Non-pigmented ciliary epithelial cell (primary cell): ENCODE data around the gene HLCS.
A peak's percentile ranks its signal among the peaks of the same experiment; 100 is the strongest.
"Not testable (repeated sequence)": the region's sequence is repeated elsewhere in the genome, so short reads cannot be mapped to it uniquely, and the experiment has no call there.

Source experiments
- DNase-seq: peaks from one replicate; pipeline ENCODE4 v3.0.0-alpha.2; 2010; ENCODE audit warnings: low read depth

The HLCS gene

DNA sequence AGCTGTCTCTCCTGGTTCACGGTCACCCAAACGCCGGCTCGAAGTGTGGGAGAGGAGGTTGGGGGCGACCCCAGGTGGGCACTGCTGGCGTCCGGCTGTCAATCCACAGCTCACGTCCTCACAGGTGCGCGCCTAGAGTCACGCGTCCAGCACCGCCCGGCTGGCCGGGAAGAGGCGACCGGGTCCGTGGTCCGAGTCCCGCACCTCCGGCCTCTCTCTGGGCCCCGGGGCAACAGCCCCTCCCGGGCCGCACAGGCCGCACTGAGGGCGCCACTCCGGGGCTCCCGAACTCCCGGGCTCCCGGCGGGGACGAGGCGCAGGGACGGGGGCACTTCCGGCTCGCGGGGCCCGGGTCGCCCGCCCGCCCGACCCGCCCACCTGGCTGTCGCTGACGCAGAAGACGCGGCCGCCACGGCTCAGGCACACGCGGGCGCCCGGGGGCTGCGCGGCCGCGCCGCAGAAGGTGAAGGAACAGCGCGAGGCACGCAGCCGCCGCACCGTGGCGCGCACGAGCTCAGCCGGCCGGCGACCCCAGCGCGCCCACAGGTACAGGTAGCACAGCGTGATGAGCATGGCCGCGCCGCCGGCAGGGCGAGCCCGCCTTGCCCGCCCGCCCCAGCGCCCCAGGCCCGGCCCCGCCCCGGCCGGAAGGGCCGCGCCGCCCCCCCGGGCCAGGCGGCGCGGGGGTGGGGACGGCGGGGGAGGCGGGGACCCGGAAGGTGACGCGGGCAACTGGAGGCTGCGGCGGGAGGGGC, at the start of gene HLCS:
Gene HLCS, minus strand, starts transcription at position 604 of the 755 bp plus-strand sequence. Its CDS starts 31 bp downstream, at position 573.
- no peak for DNase-seq

DNA sequence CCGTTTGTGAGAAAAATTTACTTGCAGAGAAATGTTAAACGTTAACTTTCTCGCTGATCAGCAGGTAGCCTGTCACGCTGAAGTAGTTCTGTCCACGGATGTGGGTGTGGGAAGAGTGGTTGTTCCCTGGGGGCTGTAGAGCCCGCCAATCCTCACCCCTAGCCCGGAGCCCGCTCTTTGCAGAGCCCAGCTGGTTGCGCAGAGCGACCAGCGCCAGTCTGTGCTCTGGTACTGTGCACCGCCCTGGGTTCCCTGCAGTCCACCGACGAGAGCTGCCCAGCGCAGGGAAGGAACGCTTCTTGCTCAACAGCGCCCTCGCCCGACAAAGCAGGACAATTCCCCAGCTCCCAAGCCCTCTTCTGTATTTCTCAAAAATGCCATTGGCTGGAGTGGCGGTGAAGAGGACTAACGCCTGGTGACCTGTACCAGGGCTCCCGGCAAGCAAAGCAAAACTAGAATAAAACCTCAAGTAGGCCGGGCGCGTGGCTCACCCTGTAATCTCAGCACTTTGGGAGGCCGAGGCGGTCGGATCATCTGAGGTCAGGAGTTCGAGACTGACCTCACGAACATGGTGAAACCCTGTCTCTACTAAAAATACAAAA, 43.4 kb upstream of the HLCS start:
- peak; percentile 38 for DNase-seq

DNA sequence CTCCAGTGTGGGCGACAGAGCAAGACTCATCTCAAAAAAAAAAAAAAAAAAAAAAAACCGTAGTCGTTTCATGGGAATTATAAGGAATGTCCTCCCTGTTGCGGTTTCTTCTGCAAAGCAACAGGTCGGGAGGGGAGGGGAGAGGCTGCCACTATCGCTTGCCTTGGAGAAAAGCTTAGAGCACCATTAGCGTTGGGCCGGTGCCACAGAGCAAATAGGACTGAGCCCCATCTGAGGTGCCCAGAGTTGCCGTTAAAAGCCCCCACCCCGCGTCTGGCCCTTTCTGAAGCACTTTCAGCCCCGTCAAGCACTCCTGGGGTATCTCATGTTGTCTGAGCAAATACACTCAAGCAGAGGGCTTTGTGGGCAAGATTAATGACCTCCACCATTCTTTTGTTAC, 42.3 kb upstream of the HLCS start:
- DNase-seq, result no peak

DNA sequence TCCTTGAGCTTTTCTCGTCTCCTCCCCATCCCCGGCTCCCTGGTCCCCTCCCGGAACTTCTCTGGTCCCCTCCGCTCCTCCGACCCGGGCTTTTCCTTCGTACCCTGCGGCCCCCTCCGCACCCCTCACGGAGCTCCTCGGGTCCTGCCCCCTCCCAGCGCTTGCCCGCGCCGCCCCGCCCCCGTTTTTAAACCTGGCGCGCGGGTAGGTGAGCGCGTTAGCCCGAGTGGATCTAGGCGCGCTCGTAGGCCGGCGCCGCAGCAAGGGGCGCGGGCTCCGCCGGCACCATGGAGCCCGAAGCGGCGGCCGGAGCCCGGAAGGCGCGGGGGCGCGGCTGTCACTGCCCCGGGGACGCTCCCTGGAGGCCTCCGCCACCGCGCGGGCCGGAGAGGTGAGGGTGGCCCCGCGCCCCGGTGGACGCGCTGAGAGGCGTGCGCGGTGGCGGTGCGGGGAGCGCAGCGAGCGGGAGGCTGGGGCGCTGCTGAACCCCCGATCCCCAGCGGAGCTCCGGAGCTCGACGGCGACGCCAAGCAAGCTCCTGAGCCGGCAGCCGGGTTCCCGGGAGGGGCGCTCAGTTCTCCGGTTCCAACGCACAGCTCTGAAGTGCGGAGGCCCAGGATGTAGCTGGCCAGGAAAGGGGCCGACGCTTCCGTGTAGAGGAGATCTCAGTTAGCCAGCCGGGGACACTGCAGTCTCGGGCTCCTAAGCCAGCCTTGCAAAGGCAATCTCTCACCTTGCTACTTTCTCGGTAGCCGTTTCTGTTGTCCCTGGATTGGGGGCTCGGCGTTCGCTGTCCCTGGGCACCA, 40.2 kb upstream of the HLCS start, which contains the start of gene RIPPLY3:
Gene RIPPLY3, plus strand, starts transcription at position 217 of the 806 bp plus-strand sequence. Its CDS starts 71 bp downstream, at position 288.
- no peak for DNase-seq

DNA sequence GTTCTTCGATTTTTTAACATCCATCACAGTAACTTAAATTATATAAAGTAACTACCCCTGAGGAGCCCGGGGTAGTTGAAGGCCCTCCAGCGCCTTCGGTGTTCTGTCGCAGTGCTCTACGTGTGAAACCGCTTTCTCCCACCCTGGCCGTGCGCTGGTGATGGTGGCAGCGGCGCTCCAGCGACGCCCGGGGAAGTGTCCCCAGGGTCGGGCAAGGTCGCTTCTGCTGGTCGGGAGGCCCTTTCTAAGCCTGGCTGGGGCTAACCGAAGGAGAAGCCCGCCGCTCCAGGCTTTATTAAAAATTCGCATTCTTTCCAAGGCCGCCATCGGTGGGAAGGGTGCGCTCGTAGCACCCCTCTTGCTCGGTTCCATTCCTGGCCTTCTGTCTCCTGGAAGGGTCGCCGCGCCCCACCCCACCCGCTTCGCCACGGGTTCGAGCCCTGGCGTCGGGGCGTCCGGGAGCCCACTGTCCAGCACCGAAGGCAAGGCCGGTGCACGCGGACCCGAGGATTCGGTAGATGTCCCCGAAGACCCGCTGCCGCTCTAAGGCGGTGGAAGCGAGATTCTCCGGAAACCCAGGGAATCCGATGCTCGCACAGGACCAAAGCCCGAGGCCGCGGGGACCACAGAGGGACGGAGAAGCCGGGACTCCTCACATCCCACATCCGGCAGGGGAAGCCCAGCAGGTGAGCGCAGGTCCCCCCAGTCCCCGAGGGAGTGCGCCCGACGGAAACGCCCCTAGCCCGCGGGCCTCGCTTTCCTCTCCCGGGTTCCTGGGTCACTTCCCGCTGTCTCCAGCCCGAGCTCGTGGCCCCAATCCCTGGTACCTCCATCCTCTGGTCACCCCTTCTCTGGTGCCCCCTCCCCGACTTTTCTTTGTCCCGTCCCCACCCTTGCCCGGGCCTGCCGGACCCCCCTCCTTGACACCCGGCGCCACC, 39.3 kb upstream of the HLCS start:
- DNase-seq, result no peak

DNA sequence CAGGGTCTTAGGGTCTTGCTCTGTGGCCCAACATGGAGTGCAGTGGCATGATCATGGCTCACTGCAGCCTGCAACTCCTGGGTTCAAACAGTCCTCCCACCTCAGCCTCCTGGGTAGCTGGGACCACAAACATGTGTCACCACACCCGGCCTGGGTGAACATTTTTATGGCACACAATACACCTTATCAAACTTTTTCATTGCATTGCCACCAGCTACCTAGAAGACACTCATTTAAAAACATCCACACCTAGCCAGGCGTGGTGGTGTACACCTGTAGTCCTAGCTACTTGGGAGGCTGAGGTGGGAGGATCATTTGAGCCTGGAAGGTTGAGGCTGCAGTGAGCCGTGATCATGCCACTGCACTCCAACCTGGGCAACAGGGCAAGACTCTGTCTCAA, 37.4 kb upstream of the HLCS start:
- not testable (repeated sequence) for DNase-seq

DNA sequence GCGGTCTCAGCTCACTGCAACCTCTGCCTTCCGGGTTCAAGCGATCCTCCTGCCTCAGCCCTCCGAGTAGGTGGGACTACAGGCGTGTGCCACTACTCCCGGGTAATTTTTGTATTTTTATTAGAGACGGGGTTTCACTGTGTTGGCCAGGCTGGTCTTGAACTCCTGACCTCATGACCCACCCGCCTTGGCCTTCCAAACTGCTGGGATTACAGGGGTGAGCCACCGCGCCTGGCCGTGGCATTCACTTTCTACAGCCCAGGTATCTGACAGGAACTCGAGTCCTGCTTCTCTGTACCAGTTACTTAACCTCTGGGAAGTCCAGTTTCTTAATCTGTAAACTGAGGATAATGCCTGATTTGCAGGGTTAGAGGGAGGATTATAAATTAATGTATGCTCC, 36.4 kb upstream of the HLCS start:
- not testable (repeated sequence) for DNase-seq

DNA sequence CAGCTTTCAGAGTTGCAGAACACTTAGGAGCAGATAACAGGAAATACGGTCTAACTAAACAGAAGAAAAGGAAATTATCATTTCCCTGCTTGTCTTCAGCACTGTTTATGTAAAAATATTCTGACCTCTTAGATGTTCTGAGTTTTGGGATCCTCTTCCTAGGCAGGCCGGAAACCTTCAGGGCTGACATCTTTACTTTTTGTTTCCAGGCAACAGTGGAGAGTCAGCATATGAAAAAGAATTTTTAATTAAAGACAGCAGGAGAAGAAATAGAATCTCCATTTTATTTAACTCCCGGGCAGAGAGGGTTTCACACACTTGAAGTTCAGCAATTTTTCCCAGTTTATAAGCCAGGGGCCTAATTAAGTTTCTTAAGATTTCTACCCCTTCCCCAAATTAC, 35.0 kb upstream of the HLCS start:
- no peak for DNase-seq

DNA sequence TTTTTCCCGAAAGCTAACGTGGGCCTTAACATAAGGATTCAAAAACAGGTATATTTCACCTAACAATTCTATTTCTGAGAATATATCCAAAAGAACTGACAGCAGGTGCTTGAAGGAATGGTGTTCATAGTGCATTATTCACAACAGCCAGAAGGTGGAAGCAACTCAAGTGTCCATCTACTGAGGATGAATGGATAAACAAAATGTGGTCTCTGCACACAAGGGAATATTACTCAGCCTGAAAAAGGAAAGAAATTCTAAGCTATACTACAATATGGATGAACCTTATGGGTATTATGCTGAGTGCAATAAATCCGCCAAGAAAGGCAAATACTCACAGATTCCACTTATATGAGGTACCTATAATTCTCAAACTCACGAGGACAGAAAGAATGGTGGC, 33.9 kb upstream of the HLCS start:
- DNase-seq, result no peak

DNA sequence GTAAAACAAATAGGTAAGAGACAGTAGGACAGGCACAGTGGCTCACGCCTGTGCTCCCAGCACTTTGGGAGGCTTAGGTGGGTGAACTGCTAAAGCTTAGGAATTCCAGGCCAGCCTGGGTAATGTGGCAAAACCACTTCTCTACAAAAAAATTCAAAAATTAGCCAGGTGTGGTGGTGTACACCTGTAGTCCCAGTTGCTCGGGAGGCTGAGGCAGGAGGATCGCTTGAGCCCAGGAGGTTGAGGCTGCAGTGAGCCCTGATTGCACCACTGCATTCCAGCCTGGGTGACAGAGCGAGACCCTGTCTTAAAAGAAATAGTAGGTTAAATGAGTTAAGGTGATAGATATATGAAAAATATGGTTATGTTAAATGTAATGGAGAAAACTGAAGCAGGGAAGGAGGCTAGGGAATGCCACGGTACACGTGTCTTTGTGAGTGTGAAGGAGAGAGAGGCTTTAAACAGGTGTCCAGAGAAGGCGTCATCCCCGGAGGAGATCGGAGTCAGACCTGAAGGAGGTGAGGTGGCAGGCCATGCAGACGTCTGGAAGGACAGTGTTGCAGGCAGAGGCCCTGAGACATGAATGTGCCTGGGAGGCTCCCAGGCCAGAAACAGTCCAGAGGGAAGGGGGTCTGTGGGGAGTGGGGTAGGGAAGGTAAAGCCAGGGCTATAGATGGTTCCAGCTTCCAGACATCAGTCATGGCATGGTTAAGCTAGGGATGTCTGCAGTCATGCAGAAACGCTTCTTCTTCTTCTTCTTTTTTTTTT, 32.8 kb upstream of the HLCS start:
- no peak for DNase-seq

DNA sequence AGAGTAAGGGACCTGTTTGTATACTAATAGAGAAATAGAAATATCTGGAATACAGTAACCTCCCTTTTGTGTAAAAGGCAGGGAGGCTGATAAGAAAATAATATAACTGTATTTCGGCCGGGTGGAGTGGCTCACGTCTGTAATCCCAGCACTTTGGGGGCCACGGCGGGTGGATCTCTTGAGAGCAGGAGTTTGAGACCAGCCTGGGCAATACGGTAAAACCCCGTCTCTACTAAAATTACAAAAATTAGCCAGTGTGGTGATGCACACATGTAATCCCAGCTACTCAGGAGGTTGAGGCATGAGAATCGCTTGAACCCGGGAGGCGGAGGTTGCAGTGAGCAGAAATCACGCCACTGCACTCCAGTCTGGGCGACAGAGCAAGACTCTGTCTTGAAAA, 28.8 kb upstream of the HLCS start:
- DNase-seq, result not testable (repeated sequence)

DNA sequence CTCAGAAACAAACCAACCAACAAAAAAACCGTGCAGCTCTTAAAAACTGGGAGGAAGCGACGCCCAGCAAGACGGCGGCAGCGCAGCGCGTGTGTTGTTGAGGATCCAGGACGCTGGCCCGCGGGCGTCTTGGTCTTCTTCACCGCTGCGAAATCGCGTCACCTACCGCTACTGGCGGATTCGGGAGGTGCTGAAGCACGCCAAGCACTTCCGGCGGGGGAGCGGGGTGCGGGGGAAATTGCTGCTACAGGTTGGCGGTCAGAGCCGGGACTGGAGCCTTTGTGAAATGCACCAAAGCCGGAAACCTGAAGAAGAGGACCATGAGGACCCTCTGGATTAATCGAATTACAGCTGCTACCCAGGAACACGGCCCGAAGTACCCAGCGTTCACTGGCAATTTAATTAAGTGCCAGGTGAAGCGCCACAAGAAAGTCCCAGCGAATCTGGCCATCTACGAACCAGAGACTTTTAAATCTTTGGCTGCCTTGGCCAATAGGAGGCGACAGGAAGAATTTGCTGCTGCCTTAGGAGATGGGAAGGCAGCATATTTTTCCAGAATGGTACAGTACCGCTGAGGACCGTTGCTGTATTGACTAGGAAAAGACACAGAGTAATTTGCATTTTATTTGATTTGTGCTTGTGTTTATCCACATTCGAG, 28.2 kb upstream of the HLCS start:
- DNase-seq, result no peak

DNA sequence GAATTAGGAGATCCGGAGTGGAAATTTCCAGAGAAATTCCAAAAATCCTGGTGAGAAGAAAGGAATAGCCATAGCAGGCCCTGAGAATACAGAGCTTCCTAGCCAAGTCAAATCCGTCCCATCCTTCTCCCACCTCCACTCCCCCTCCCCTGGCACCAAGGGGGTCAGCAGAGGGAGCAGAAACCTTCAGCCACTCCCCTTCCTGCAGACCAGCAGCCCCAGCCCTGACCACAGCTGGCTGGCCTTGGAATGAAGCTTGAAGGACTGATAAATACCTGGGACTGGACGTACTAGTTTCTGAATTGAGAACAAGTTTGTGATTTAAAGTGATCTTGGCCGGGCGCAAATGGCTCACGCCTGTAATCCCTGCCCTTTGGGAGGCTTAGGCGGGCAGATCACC, 26.2 kb upstream of the HLCS start:
- DNase-seq, result no peak

DNA sequence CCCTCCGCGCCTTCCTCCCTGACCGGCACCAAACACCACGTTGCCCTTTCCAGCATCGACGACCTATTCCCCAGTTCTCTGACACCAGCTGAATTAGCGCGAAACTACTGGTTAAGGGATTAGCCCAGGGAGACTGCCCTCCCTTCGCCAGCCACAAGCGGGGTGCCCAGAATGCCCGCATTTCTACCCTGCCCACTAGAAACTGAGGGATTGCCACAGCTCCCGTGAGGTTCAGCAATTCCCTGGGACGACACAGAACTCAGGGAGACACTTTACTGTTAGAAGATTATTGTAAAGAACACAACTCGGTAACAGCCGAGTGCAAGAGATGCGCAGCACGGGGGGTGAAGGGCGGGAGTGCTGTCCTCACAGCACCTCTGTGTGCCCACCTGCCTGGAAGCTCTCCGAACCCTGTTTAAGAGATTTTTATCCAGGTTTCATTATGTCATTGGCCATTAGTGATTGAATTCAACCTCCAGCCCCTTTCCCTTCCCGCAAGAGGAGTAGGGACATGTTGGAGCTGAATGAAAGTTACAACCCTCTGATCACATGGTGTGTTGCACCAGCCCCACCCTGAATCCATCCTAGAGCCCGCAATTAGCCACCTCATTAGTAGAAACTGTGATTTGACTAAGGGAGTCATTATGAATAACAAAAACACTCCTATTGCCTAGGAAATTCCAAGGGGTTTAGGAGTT, 24.2 kb upstream of the HLCS start:
- no peak for DNase-seq

DNA sequence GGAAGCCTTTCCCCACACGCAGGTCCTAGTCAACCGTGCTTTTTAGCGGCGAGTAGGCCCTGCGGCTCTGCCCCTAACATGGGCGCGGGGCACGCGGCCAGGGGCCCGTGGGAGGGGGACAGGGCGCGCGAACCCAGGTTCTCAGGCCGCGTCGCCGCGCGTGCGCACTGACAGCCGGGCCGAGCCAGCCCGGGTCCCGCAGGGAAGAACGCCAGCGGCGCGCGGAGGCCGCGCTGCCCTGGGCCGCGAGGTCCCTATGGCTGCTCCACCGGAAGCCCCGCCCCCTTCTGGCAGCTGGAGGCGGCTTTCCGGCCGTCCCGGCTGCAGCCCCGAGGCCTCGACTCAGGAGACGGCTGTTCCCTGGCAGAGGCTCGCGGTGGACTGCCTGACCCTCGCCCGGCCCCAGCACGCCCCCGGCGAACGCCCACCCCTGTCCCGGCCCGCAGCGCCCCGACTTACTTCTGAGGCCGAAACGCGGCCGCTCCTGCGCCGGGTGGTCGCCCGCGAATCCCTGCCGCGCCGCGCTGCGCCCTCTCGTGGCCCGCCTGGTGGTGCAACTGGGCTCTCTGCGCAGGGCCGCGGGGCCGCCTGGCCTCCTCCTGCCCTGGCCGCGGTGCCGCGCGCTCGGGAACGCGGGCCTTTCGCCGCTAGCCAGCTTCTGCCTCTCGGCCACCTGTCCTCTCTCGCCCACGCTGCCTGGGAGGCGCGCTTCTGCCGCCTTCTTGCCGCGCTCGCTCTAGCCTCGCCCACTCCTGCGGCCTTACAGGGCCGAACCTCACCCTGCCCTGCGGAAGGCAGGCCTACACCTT, 23.4 kb upstream of the HLCS start:
- no peak for DNase-seq

DNA sequence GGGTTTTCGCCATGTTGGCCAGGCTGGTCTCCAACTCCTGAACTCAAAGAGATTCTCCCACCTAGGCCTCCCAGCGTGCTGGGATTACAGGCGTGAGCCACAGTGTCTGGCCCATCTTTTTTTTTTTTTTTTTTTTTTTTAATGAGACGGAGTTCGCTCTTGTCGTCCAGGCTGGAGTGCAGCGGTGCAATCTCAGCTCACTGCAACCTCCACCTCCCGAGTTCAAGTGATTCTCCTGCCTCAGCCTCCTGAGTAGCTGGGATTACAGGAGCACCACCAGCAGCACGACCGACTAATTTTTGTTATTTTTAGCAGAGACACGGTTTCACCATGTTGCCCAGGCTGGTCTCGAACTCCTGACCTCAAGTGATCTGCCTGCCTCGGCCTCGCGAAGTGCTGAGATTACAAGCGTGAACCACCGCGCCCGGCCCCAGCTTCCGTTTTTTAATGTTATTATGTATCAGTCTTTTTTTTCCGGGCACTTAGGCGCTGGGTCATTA, 22.8 kb upstream of the HLCS start:
- not testable (repeated sequence) for DNase-seq

DNA sequence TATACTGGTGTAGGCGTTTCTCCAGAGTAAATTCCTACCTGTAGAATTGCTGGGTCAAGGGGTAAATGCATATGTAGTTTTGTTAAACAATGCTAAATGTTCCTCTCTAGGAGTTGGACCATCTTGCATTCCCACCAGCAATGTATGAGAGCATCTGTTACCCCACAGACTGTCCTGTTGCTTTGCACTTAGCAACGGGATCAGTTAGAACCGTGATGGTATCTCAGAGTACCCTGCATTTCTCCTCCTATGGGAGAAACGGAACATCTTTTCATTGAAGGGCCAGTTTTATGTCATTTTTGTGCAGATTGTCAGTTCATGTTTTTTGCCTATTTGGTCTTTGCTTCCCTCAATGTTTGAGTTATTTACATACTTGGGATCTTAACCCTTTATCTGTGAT, 22.1 kb upstream of the HLCS start:
- no peak for DNase-seq

DNA sequence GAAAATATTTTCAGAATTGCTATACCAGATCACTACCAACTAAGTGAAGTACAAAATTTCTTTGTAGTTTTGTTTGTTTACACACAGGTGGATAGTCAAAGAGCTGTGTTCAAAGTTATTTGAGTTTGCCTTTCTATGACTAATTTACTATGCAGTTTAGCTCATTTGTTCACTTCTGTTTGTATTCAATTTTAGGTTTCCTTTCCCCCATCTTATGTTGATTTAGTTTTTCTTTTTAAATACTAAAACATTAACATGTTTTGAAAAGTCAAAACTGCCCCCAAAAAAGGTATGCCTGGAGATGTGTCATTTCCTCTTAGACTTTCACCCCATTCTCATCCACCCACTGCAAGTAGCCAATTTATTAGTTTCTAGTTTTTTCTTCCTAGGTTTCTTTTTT, 21.4 kb upstream of the HLCS start:
- no peak for DNase-seq
